Vagina (tissue), 2 donors: ENCODE data around the gene ASB18. TPM values are rescaled to one million over a fixed set of nuclear protein-coding genes. Genes with fewer than 3 reads are reported as not detected.

Source experiments
- DNase-seq, 2 donors: peaks; one replicate each; pipeline ENCODE4 v3.0.0-alpha.2; 2017; ENCODE audit errors: extremely low spot score in 2 of 2
- H3K27ac ChIP-seq: fragments of 200-600 bp; sonication (generic); one replicate; pipeline ENCODE4 v1.5.1; 2019
- H3K27me3 ChIP-seq: fragments of 200-600 bp; sonication (generic); one replicate; pipeline ENCODE4 v1.5.1; 2019
- H3K36me3 ChIP-seq, 2 donors: fragments of 200-600 bp; sonication (generic); one replicate each; pipeline ENCODE4 v1.5.1; 2017 to 2019
- H3K4me1 ChIP-seq: fragments of 200-600 bp; sonication (generic); one replicate; pipeline ENCODE4 v1.5.1; 2019
- H3K4me3 ChIP-seq, 2 donors: fragments of 200-600 bp; sonication (generic); 1 replicate in 1 of 2; 2 replicates in 1 of 2; pipeline ENCODE4 v1.5.1; 2016 to 2019
- H3K9me3 ChIP-seq: fragments of 200-600 bp; sonication (generic); one replicate; pipeline ENCODE4 v1.5.1; 2019
- POLR2A ChIP-seq, 2 donors: fragments of 450-650 bp; IDR thresholded peaks; one replicate each; pipeline ENCODE4 v1.6.1; 2017; ENCODE audit warnings: antibody characterized with exemption in 2 of 2, mild to moderate bottlenecking in 2 of 2, moderate library complexity in 2 of 2
- POLR2AphosphoS5 ChIP-seq, 2 donors: sonication (generic); formaldehyde crosslinking; IDR thresholded peaks; one replicate each; pipeline ENCODE4 v1.9.0; 2017; ENCODE audit warnings: antibody characterized with exemption in 2 of 2, mild to moderate bottlenecking in 2 of 2, low read depth in 1 of 2; ENCODE audit not compliant: insufficient read depth in 1 of 2
- intact Hi-C: fragments of 100-400 bp; cut with DNase I; formaldehyde crosslinking; loops from one replicate; pipeline ENCODE4 v1.15.1; 2023
- total RNA-seq: library from RNA; depleted of rRNA; stranded (reverse); fragments of >200 nt; gene quantifications from one replicate; pipeline ENCODE4 v1.2.3, GENCODE V29; 2016
- TF ChIP-seq, protein P1 (sequence below), 3 experiments: fragments of 450-650 bp in 2 of 3; fragments of 200-600 bp in 1 of 3; sonication (generic) in 1 of 3; IDR thresholded peaks; one replicate each; pipeline ENCODE4 v1.5.1; 2017 to 2019; ENCODE audit warnings: antibody characterized with exemption in 3 of 3, mild to moderate bottlenecking in 2 of 3, moderate library complexity in 2 of 3

Gene ASB18
- total RNA-seq, 1 donor from 2014 or later: not detected

DNA sequence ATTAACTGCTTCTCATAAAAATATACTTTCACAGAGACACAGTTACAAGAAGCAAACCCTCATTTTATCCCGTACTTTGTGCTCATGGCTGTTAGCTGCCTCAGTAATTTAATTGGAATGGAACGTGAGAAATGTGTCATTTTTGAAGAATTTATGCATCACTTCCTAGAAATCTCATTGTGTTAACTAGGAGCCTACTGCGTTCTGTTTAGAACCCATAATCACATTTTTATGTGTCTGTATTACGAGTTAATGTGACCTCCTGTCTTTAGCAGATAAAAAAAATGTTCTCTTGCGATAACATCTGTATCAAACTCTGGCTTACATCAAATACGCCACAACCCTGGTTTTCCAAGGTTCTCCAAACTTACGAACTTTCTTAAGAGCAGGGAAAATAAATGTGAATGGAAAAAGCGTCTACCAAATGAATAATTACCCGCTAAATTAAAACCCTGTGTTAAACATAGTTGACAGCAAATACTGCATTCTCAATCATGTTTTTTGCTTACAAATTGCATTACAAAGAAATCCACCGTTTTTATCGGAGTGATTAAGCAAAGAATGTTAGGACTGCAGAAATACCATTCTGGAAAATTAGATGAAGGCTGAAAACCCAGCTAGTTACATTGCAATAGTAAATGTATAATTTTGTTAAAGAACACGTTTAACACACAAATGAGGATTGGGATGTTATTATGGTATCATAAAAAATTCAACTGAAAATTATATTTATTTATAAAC is 84.0 kb downstream of the ASB18 start:
- Histone ChIP-seq H3K4me3 (no peak overlapping the region), H3K4me1 (peaks cover 22% of the 10 kb centered on the region), H3K9me3 (no peaks in the 10 kb centered on the region), H3K27ac (no peak overlapping the region), H3K36me3 (no peaks in the 10 kb centered on the region), H3K27me3 (peaks cover 31% of the 10 kb centered on the region)
- no peak for TF ChIP-seq POLR2AphosphoS5 (IDR thresholded peaks at IDR 0.05; ENCODE audit: insufficient read depth in 1 of 2, low read depth in 1 of 2)
- TF ChIP-seq POLR2A (IDR thresholded peaks at IDR 0.05): no peak
- TF ChIP-seq, protein P1, sequence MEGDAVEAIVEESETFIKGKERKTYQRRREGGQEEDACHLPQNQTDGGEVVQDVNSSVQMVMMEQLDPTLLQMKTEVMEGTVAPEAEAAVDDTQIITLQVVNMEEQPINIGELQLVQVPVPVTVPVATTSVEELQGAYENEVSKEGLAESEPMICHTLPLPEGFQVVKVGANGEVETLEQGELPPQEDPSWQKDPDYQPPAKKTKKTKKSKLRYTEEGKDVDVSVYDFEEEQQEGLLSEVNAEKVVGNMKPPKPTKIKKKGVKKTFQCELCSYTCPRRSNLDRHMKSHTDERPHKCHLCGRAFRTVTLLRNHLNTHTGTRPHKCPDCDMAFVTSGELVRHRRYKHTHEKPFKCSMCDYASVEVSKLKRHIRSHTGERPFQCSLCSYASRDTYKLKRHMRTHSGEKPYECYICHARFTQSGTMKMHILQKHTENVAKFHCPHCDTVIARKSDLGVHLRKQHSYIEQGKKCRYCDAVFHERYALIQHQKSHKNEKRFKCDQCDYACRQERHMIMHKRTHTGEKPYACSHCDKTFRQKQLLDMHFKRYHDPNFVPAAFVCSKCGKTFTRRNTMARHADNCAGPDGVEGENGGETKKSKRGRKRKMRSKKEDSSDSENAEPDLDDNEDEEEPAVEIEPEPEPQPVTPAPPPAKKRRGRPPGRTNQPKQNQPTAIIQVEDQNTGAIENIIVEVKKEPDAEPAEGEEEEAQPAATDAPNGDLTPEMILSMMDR (IDR thresholded peaks at IDR 0.05): no peak
- no peak for DNase-seq
- intact Hi-C loops: no loop called here

DNA sequence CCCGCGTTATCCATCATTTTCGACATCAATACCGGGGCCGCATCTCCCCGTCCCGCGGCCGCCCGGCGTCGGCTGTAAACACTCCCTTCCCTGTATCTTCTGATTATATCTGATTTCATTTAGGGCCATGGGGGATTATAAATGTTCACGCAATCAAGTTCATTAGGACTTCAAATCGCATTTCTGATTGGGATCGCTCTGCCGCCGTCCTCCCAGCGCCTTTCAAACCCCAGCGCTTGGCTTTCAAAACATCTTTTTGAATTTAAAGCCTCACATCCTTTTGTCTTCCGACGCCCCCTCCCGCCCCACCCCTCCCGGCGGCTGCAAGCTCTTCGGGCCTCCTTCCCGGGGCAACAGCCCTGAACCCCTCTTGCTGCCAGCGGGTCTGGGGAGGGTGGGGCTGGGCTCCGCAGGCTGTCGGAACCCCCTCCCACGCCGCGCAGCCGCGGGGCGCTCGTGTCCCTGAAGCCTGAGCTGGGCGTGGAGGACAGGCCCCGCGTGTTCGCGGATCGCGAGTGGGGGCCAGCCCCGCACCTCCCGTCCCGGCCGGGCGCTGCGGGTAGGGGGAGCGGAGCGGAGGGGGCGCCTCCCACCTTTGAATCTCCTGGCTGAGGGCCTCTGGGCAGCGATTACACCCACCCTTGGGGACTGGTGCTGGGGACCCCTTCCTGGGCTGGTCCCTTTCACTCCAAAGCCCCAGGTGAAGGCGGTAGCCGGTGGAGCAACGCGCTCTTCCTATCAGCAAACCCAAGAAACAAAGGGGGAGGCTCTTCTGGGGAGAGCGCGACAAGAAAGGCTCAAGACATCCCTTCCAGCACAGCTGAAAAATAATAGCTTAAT is 84.8 kb downstream of the ASB18 start:
- H3K9me3 ChIP-seq: no peaks in the 10 kb centered on the region
- peaks cover 22% of the 10 kb centered on the region for H3K4me1 ChIP-seq
- H3K4me3 ChIP-seq: no peak overlapping the region
- intact Hi-C loops: loop anchor here (5.0 kb wide), 1 partner anchor 402 kb away; no protein-coding TSS in a partner anchor
- H3K27ac ChIP-seq: no peak overlapping the region
- no peak for DNase-seq
- no peaks in the 10 kb centered on the region for H3K36me3 ChIP-seq
- TF ChIP-seq POLR2A (IDR thresholded peaks at IDR 0.05): no peak
- no peak for TF ChIP-seq POLR2AphosphoS5 (IDR thresholded peaks at IDR 0.05; ENCODE audit: insufficient read depth in 1 of 2, low read depth in 1 of 2)
- TF ChIP-seq, protein P1 (IDR thresholded peaks at IDR 0.05): no peak
- H3K27me3 ChIP-seq: peaks cover 31% of the 10 kb centered on the region

- DNase-seq: no peak
- H3K36me3 ChIP-seq: no peaks in the 10 kb centered on the region
- TF ChIP-seq POLR2A (IDR thresholded peaks at IDR 0.05): no peak
- TF ChIP-seq, protein P1 (IDR thresholded peaks at IDR 0.05): no peak
- no peak for TF ChIP-seq POLR2AphosphoS5 (IDR thresholded peaks at IDR 0.05; ENCODE audit: insufficient read depth in 1 of 2, low read depth in 1 of 2)
- no peak overlapping the region for H3K4me3 ChIP-seq
- H3K4me1 ChIP-seq: peaks cover 22% of the 10 kb centered on the region
- peaks cover 31% of the 10 kb centered on the region for H3K27me3 ChIP-seq
- H3K9me3 ChIP-seq: no peaks in the 10 kb centered on the region
- H3K27ac ChIP-seq: no peak overlapping the region
- intact Hi-C loops: loop anchor here (5.0 kb wide), 1 partner anchor 402 kb away; no protein-coding TSS in a partner anchor
Observed at GRCh38 chr2:236178890-236179235, 85.3 kb downstream of the ASB18 start.

DNA sequence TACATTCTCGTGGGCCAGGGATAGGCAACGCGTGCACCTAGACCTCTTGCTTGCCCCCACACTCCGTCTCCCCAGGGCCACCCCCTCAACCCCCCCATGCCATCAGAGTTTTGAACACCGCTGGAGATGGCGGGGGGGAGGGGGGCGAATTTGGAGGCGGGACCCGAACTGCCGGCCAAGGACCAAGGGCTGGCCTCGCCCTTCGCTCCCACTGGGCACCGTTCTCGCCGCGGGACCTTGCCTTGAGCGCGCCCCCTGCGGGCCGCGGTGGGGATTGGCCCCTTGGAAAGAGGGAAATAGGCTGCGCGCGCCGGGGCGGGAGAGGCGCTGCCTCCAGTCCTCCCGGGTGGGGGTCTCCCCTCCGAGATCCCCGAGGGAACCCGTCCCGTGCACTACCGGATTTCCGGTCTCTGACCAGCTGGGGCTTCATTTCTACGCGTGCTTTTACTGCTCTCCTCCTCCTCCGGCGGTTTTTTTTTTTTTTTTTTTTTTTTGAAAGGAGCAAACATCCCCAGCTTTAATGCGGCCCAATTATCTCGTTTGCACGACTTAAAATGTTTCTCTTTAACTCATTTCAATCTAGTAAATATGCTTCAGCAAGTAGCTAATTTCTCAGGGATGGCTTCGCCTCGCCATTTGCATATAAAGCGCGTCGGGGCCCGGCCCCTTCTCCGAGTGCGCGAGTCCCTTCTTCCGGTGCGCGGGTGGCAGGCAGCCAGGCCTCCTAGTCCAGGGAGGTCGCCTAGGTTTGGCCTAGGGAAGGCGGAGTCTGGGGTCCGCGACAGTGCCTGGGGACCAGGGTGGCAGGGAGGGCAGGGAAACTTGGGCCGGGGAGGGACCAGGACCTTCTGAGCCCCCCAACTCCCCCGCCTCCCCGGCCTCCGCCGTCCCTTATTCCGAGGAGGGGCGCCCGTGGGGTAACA is 86.0 kb downstream of the ASB18 start:
- H3K27me3 ChIP-seq: peaks cover 36% of the 10 kb centered on the region

More for the DNA sequence above, 86.0 kb downstream of the ASB18 start:
- H3K36me3 ChIP-seq: no peaks in the 10 kb centered on the region
- no peaks in the 10 kb centered on the region for H3K9me3 ChIP-seq
- no peak overlapping the region for H3K4me3 ChIP-seq
- H3K4me1 ChIP-seq: peaks cover 22% of the 10 kb centered on the region
- no peak for TF ChIP-seq POLR2AphosphoS5 (IDR thresholded peaks at IDR 0.05; ENCODE audit: insufficient read depth in 1 of 2, low read depth in 1 of 2)
- TF ChIP-seq, protein P1 (IDR thresholded peaks at IDR 0.05): peak in 2 of 3 experiments; percentile 29 to 49
- intact Hi-C loops: loop anchor here (5.0 kb wide), 1 partner anchor 401 kb away; no protein-coding TSS in a partner anchor
- no peak overlapping the region for H3K27ac ChIP-seq
- DNase-seq: no peak
